Measurements from ENCODE around the gene TRPM5.
A peak's percentile ranks its signal among the peaks of the same experiment; 100 is the strongest.

The TRPM5 gene

GRCh38 chr11:2419638-2420501 lies 24.4 kb downstream of the TRPM5 start:
- TF ChIP-seq Cebpa-rat (IDR thresholded peaks at IDR 0.05) = no peak
- Histone ChIP-seq H3K27me3 (peaks cover 0 to 9% (median 0%) of the 10 kb centered on the region in 11 experiments; a peak in 2 of 22 replicates), H3K4me2 (peak overlapping the region; percentile 12 to 81 (median 36); a peak in 17 of 22 replicates)

GRCh38 chr11:2418693-2419360 lies 25.5 kb downstream of the TRPM5 start:
- H3K4me1 ChIP-seq = peaks cover 8 to 54% (median 39%) of the 10 kb centered on the region in 10 experiments; a peak in 16 of 20 replicates
- TF ChIP-seq Cebpa-rat (IDR thresholded peaks at IDR 0.05) = no peak
- H3K4me2 ChIP-seq = peak overlapping the region in 4 of 11 experiments; percentile 41 to 54 (median 42); a peak in 4 of 22 replicates
- H3K36me3 ChIP-seq = no peaks in the 10 kb centered on the region
- H3K9ac ChIP-seq = no peak overlapping the region; a peak in 1 of 22 replicates
- H3K9me3 ChIP-seq (replicated peaks in 1 of 11) = no peaks in the 10 kb centered on the region
- peaks cover 0 to 9% (median 0%) of the 10 kb centered on the region in 11 experiments; a peak in 1 of 22 replicates for H3K27me3 ChIP-seq
- H3K27ac ChIP-seq = no peak overlapping the region
- H3K4me3 ChIP-seq = no peak overlapping the region
- peaks cover 0 to 9% (median 0%) of the 10 kb centered on the region in 11 experiments; a peak in 4 of 22 replicates for H4K20me1 ChIP-seq

More at GRCh38 chr11:2419638-2420501, 24.4 kb downstream of the TRPM5 start:
- peak overlapping the region in 1 of 11 experiments; percentile 9; a peak in 1 of 22 replicates for H3K9ac ChIP-seq
- H3K9me3 ChIP-seq (replicated peaks in 1 of 11) = no peaks in the 10 kb centered on the region
- H3K4me1 ChIP-seq = peaks cover 8 to 59% (median 39%) of the 10 kb centered on the region in 10 experiments; a peak in 16 of 20 replicates
- peaks cover 0 to 9% (median 0%) of the 10 kb centered on the region in 11 experiments; a peak in 5 of 22 replicates for H4K20me1 ChIP-seq
- no peak overlapping the region; a peak in 1 of 22 replicates for H3K27ac ChIP-seq
- no peak overlapping the region for H3K4me3 ChIP-seq
- H3K36me3 ChIP-seq = no peaks in the 10 kb centered on the region

- TF ChIP-seq Cebpa-rat (IDR thresholded peaks at IDR 0.05) = no peak
- Histone ChIP-seq H3K4me3 (no peak overlapping the region), H3K9me3 (replicated peaks in 1 of 11) (no peaks in the 10 kb centered on the region), H3K36me3 (no peaks in the 10 kb centered on the region), H3K9ac (0 out of 22 replicates have a peak overlapping the region, but pooled peaks of 1 of the 11 experiments have one; percentile 1), H3K4me1 (peaks cover 8 to 49% (median 35%) of the 10 kb centered on the region in 10 experiments; a peak in 17 of 20 replicates), H3K4me2 (peak overlapping the region in 7 of 11 experiments; percentile 25 to 54 (median 43); a peak in 12 of 22 replicates), H3K27me3 (0 out of 22 replicates have a peak, but pooled peaks cover 0 to 5% (median 0%) of the 10 kb centered on the region in 11 experiments), H4K20me1 (peaks cover 0 to 9% (median 0%) of the 10 kb centered on the region in 11 experiments; a peak in 5 of 22 replicates), H3K27ac (no peak overlapping the region)
Measured at GRCh38 chr11:2417856-2418692, 26.2 kb downstream of the TRPM5 start.

- H3K36me3 ChIP-seq = no peaks in the 10 kb centered on the region
- peak overlapping the region in 9 of 11 experiments; percentile 13 to 51 (median 29); a peak in 10 of 22 replicates for H3K4me2 ChIP-seq
- no peak overlapping the region for H3K9ac ChIP-seq
- H3K27me3 ChIP-seq = no peaks in the 10 kb centered on the region
- TF ChIP-seq Cebpa-rat (IDR thresholded peaks at IDR 0.05) = no peak
- H3K27ac ChIP-seq = no peak overlapping the region
- peaks cover 0 to 7% (median 0%) of the 10 kb centered on the region in 11 experiments; a peak in 5 of 22 replicates for H4K20me1 ChIP-seq
- H3K4me3 ChIP-seq = no peak overlapping the region
- H3K4me1 ChIP-seq = peaks cover 8 to 54% (median 36%) of the 10 kb centered on the region in 10 experiments; a peak in 17 of 20 replicates
- H3K9me3 ChIP-seq (replicated peaks in 1 of 11) = no peaks in the 10 kb centered on the region
Measured at GRCh38 chr11:2416765-2417164, 27.5 kb downstream of the TRPM5 start.

- H3K27ac ChIP-seq = no peak overlapping the region
Measured at GRCh38 chr11:2415601-2416380, 28.5 kb downstream of the TRPM5 start.

GRCh38 chr11:2415171-2415570 lies 29.1 kb downstream of the TRPM5 start:
- Histone ChIP-seq H3K4me3 (no peak overlapping the region), H3K27me3 (peaks cover 0 to 10% (median 3%) of the 10 kb centered on the region in 11 experiments; a peak in 7 of 22 replicates), H3K4me2 (no peak overlapping the region), H3K9me3 (replicated peaks in 1 of 11) (no peaks in the 10 kb centered on the region), H3K4me1 (peaks cover 7 to 65% (median 45%) of the 10 kb centered on the region in 10 experiments), H3K36me3 (no peaks in the 10 kb centered on the region), H3K9ac (no peak overlapping the region), H3K27ac (no peak overlapping the region), H4K20me1 (peaks cover 0 to 4% (median 0%) of the 10 kb centered on the region in 11 experiments; a peak in 5 of 22 replicates)
- no peak for TF ChIP-seq Cebpa-rat (IDR thresholded peaks at IDR 0.05)

More at GRCh38 chr11:2415601-2416380, 28.5 kb downstream of the TRPM5 start:
- Histone ChIP-seq H3K36me3 (no peaks in the 10 kb centered on the region), H3K9ac (no peak overlapping the region), H3K4me1 (peaks cover 8 to 62% (median 39%) of the 10 kb centered on the region in 10 experiments; a peak in 17 of 20 replicates), H3K9me3 (replicated peaks in 1 of 11) (no peaks in the 10 kb centered on the region), H3K4me2 (peak overlapping the region in 7 of 11 experiments; percentile 4 to 51 (median 25); a peak in 6 of 22 replicates), H3K27me3 (peaks cover 0 to 4% (median 0%) of the 10 kb centered on the region in 11 experiments; a peak in 2 of 22 replicates), H4K20me1 (peaks cover 0 to 7% (median 0%) of the 10 kb centered on the region in 11 experiments; a peak in 5 of 22 replicates), H3K4me3 (no peak overlapping the region)
- no peak for TF ChIP-seq Cebpa-rat (IDR thresholded peaks at IDR 0.05)

GRCh38 chr11:2414616-2415015 lies 29.7 kb downstream of the TRPM5 start:
- peaks cover 0 to 4% (median 0%) of the 10 kb centered on the region in 11 experiments; a peak in 1 of 22 replicates for H4K20me1 ChIP-seq
- no peaks in the 10 kb centered on the region for H3K9me3 ChIP-seq (replicated peaks in 1 of 11)
- H3K27me3 ChIP-seq = peaks cover 0 to 16% (median 8%) of the 10 kb centered on the region in 11 experiments; a peak in 13 of 22 replicates
- peaks cover 8 to 66% (median 50%) of the 10 kb centered on the region in 10 experiments for H3K4me1 ChIP-seq
- TF ChIP-seq Cebpa-rat (IDR thresholded peaks at IDR 0.05) = no peak
- H3K27ac ChIP-seq = no peak overlapping the region
- no peak overlapping the region for H3K9ac ChIP-seq
- no peaks in the 10 kb centered on the region for H3K36me3 ChIP-seq
- H3K4me3 ChIP-seq = no peak overlapping the region
- no peak overlapping the region for H3K4me2 ChIP-seq

All from BLaER1 treated with 17β-estradiol and CSF1 and Interleukin-3, amounts not matched to agents 10 nM and 100 nM (cell line).